Ishikawa (cell line): Measurements from ENCODE around the gene SNX24.

ENCODE experiments used
- CEBPB ChIP-seq: IDR thresholded peaks from 2 replicates; pipeline ENCODE4 v1.6.1; 2012
- CREB1 ChIP-seq: IDR thresholded peaks from 2 replicates; pipeline ENCODE4 v1.6.1; 2012; ENCODE audit warnings: low read depth
- EGR1 ChIP-seq: IDR thresholded peaks from 2 replicates; pipeline ENCODE4 v1.6.1; 2012
- EP300 ChIP-seq: IDR thresholded peaks from 2 replicates; pipeline ENCODE4 v1.6.1; 2012; ENCODE audit warnings: borderline replicate concordance
- FOXM1 ChIP-seq: IDR thresholded peaks from 2 replicates; pipeline ENCODE4 v1.6.1; 2012; ENCODE audit warnings: low read depth, borderline replicate concordance
- NFIC ChIP-seq: IDR thresholded peaks from 2 replicates; pipeline ENCODE4 v1.6.1; 2012
- RAD21 ChIP-seq: IDR thresholded peaks from 2 replicates; pipeline ENCODE4 v1.6.1; 2012; ENCODE audit warnings: low read depth
- TAF1 ChIP-seq: IDR thresholded peaks from 2 replicates; pipeline ENCODE4 v1.6.1; 2012; ENCODE audit warnings: low read depth, mild to moderate bottlenecking
- TCF12 ChIP-seq: IDR thresholded peaks from 2 replicates; pipeline ENCODE4 v1.6.1; 2012; ENCODE audit warnings: low read depth
- TEAD4 ChIP-seq: IDR thresholded peaks from 2 replicates; pipeline ENCODE4 v1.6.1; 2012
- YY1 ChIP-seq: IDR thresholded peaks from 2 replicates; pipeline ENCODE4 v1.6.1; 2012; ENCODE audit warnings: low read depth
- ZBTB7A ChIP-seq: IDR thresholded peaks from 2 replicates; pipeline ENCODE4 v1.6.1; 2012; ENCODE audit warnings: low read depth
- TF ChIP-seq, protein P1 (sequence below): IDR thresholded peaks from 2 replicates; pipeline ENCODE4 v1.6.1; 2012
- TF ChIP-seq, protein P2 (sequence below): IDR thresholded peaks from 2 replicates; pipeline ENCODE4 v1.6.1; 2012
- TF ChIP-seq, protein P3 (sequence below): IDR thresholded peaks from 2 replicates; pipeline ENCODE4 v1.6.1; 2012; ENCODE audit warnings: low read depth, mild to moderate bottlenecking

The SNX24 gene

DNA sequence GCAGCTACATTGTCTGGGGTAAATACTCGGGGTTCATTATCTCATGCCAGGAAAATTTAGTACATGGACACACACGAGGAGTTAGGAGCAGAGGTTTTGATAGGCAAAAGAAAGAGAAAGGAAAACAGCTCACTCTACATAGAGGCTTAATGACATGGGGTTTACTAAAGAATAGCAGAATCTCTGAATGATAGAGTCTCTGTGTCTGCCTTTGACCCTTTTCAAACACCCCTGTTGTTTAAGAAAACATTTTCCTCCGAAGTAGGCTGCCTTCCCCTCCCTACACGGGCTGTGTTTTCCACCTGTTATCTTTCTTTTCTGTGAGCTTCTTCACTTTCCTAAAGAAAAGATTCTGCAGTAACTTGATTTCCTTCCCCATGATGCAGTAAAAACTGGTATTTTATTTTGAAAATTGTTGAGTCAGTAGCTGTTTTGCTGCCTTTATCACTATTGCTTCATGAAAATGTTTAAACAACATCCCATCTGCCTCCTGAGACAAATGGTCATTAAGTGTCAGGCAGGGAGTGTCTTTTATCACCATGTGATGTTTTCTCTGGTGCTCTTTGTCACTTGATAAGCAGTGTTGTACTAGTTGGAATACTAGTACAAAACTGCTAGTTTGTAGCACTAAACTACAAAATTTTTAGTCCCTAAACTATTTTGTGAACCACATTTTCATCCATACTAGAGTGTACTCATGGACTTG lies 114.5 kb downstream of the SNX24 start:
- TF ChIP-seq, protein P1, sequence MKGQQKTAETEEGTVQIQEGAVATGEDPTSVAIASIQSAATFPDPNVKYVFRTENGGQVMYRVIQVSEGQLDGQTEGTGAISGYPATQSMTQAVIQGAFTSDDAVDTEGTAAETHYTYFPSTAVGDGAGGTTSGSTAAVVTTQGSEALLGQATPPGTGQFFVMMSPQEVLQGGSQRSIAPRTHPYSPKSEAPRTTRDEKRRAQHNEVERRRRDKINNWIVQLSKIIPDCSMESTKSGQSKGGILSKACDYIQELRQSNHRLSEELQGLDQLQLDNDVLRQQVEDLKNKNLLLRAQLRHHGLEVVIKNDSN = no peak
- TF ChIP-seq CREB1 (no peak), RAD21 (no peak), FOXM1 (no peak), EP300 (no peak), TCF12 (no peak), YY1 (no peak), CEBPB (no peak), TAF1 (no peak), ZBTB7A (no peak)
- TF ChIP-seq, protein P2, sequence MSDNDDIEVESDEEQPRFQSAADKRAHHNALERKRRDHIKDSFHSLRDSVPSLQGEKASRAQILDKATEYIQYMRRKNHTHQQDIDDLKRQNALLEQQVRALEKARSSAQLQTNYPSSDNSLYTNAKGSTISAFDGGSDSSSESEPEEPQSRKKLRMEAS = no peak

DNA sequence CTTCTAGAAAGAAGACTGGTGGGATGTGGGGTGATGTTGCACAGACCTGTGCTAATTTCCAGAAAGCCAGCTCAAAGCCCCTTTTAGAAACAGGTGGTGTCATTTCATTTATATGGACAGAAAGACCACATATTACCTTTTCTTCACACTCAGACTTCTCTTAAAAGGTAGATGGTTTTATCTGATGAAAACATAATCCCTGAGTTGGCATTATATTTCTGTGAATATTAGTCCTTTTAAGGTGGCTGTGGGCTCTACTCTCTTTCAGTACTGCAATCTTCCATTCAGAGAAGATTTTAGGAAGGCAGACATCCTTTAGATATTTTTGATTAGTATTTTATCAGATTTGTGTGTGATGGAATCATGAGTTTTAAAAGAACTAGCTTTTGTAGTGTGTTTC lies 117.9 kb downstream of the SNX24 start:
- TF ChIP-seq EGR1 = no peak
- no peak for TF ChIP-seq RAD21
- no peak for TF ChIP-seq TCF12
- TF ChIP-seq, protein P3, sequence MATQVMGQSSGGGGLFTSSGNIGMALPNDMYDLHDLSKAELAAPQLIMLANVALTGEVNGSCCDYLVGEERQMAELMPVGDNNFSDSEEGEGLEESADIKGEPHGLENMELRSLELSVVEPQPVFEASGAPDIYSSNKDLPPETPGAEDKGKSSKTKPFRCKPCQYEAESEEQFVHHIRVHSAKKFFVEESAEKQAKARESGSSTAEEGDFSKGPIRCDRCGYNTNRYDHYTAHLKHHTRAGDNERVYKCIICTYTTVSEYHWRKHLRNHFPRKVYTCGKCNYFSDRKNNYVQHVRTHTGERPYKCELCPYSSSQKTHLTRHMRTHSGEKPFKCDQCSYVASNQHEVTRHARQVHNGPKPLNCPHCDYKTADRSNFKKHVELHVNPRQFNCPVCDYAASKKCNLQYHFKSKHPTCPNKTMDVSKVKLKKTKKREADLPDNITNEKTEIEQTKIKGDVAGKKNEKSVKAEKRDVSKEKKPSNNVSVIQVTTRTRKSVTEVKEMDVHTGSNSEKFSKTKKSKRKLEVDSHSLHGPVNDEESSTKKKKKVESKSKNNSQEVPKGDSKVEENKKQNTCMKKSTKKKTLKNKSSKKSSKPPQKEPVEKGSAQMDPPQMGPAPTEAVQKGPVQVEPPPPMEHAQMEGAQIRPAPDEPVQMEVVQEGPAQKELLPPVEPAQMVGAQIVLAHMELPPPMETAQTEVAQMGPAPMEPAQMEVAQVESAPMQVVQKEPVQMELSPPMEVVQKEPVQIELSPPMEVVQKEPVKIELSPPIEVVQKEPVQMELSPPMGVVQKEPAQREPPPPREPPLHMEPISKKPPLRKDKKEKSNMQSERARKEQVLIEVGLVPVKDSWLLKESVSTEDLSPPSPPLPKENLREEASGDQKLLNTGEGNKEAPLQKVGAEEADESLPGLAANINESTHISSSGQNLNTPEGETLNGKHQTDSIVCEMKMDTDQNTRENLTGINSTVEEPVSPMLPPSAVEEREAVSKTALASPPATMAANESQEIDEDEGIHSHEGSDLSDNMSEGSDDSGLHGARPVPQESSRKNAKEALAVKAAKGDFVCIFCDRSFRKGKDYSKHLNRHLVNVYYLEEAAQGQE = no peak
- no peak for TF ChIP-seq CEBPB
- no peak for TF ChIP-seq TAF1
- no peak for TF ChIP-seq TEAD4
- TF ChIP-seq ZBTB7A = no peak
- TF ChIP-seq EP300 = no peak
- TF ChIP-seq, protein P2 = no peak
- no peak for TF ChIP-seq FOXM1
- TF ChIP-seq, protein P1 = no peak
- TF ChIP-seq NFIC = no peak
- no peak for TF ChIP-seq CREB1
- no peak for TF ChIP-seq YY1

DNA sequence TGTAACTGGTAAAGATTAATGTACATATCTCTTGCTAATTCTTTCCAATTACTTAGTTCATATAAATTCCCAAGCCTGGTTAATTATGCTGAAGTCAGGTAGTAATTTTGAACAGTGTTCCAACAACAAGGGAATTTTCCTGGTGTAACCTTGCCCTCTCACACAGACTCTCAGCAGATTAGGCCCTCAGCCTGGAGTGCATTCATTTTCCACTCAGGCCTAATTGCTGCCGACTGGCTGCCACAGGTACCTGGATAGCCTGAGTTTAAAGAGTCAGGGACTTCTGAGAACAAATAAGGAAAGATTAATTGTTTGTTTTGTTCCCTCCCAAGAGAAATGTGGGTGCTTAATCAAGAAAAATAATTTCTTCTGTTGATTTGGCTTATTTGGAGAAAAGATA lies 119.7 kb downstream of the SNX24 start:
- TF ChIP-seq TAF1 (no peak), EGR1 (no peak), TCF12 (no peak), NFIC (no peak), CEBPB (no peak), CREB1 (no peak)

DNA sequence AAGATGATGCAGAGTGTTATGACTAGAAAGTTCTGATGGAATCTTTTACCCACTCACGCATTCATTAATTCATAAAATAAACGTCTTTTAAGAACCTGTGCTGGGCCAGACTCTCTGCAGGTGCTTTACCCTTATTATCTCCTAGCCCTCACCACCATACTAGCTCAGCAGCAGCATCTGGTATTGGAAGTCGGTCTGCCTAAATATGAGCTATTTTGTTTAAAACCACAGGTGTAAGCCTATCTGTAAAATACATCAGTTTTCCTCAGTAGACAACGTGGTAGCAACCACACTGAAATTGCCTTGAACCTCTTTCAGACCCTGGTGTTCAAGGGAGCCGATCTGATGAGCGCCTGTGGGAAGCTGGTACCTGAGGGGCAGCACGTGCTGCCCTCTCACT lies 121.7 kb downstream of the SNX24 start:
- TF ChIP-seq CEBPB (no peak), EP300 (no peak), YY1 (no peak), CREB1 (no peak), TAF1 (no peak), TEAD4 (no peak), ZBTB7A (no peak)
- TF ChIP-seq, protein P2 = no peak
- TF ChIP-seq, protein P1 = no peak
- TF ChIP-seq, protein P3 = no peak

DNA sequence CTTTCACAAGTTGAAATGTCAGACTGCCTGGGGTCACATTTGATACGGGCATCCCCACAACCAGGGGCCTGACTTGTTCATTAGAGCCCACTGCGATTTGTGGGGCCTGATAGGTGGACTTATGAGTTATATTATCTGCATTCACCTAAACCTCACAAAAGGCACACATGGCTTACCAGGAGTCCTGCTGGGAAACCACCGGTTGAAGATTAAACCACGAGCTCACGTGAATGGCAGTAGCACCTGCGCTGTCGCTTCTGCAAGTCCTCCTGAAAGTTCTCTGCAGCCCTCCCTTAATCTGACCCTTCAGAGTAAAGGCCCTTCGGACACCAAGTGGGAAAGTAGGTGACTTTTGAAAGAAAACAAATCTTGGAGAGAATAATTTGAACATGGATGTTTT lies 122.2 kb downstream of the SNX24 start:
- TF ChIP-seq, protein P1 = no peak
- TF ChIP-seq EP300 (no peak), YY1 (no peak), NFIC (no peak), ZBTB7A (no peak), TEAD4 (no peak), EGR1 (no peak), CEBPB (no peak), CREB1 (no peak), FOXM1 (no peak), TAF1 (no peak), RAD21 (no peak)
- TF ChIP-seq, protein P3 = no peak
- TF ChIP-seq, protein P2 = no peak
